K562 (cell line): ENCODE measurements around the gene HOXA13. TPM values are rescaled to one million over a fixed set of nuclear protein-coding genes. Genes with fewer than 3 reads are reported as not detected.

Experiments
- ASH1L ChIP-seq: fragments of 450-650 bp; IDR thresholded peaks from 2 replicates; pipeline ENCODE4 v1.6.1; 2018; ENCODE audit warnings: borderline replicate concordance, mild to moderate bottlenecking, low read depth; ENCODE audit not compliant: partially characterized antibody
- CBFB ChIP-seq: sonication (generic); formaldehyde crosslinking; IDR thresholded peaks from 2 replicates; pipeline ENCODE4 v1.4.0; 2020; ENCODE audit warnings: mild to moderate bottlenecking, missing genetic modification reagents
- EP400 ChIP-seq: fragments of 450-650 bp; IDR thresholded peaks from 2 replicates; pipeline ENCODE4 v1.6.1; 2017; ENCODE audit warnings: antibody characterized with exemption, mild to moderate bottlenecking, moderate library complexity
- HDAC6 ChIP-seq: IDR thresholded peaks from 2 replicates; pipeline ENCODE4 v1.6.1; 2012; ENCODE audit warnings: low read depth, mild to moderate bottlenecking, control low read depth, inconsistent platforms, low read length, moderate library complexity
- HIVEP1 ChIP-seq: fragments of 250-450 bp; sonication (Bioruptor Pico); IDR thresholded peaks from 2 replicates; pipeline ENCODE4 v1.4.0; 2020; ENCODE audit warnings: mild to moderate bottlenecking
- ID3 ChIP-seq, 2 experiments: fragments of 250-450 bp in 1 of 2; fragments of 450-650 bp in 1 of 2; sonication (Bioruptor Pico) in 1 of 2; IDR thresholded peaks; 2 replicates each; pipeline versions ENCODE4 v1.6.1 to v1.8.0; 2016 to 2021; ENCODE audit warnings: mild to moderate bottlenecking in 2 of 2, moderate library complexity in 2 of 2, missing compliant biosample characterization in 1 of 2, missing genetic modification characterization in 1 of 2
- MEF2D ChIP-seq: conservative IDR thresholded peaks from 2 replicates; pipeline ENCODE4 v1.6.1; 2016; ENCODE audit warnings: low read depth, missing genetic modification characterization, missing compliant biosample characterization
- MXI1 ChIP-seq: IDR thresholded peaks from 2 replicates; pipeline ENCODE4 v1.6.1; 2011; ENCODE audit warnings: low read depth, mild to moderate bottlenecking, improper control_type of control experiment, low read length
- MYBL2 ChIP-seq, 2 experiments: fragments of 450-650 bp in 1 of 2; sonication (generic) in 1 of 2; formaldehyde crosslinking in 1 of 2; IDR thresholded peaks; 2 replicates each; pipeline versions ENCODE4 v1.6.1 to v1.8.1; 2017 to 2022; ENCODE audit warnings: borderline replicate concordance in 1 of 2, inconsistent platforms in 1 of 2, low read depth in 1 of 2, mild to moderate bottlenecking in 1 of 2, missing genetic modification reagents in 1 of 2, moderate library complexity in 1 of 2
- NCOR1 ChIP-seq: fragments of 450-650 bp; IDR thresholded peaks from 2 replicates; pipeline ENCODE4 v1.6.1; 2016; ENCODE audit warnings: mild to moderate bottlenecking, moderate library complexity
- NR2F6 ChIP-seq: fragments of 450-650 bp; formaldehyde crosslinking; IDR thresholded peaks from 2 replicates; pipeline ENCODE4 v1.4.0; 2020; ENCODE audit warnings: mild to moderate bottlenecking
- PHF20 ChIP-seq: fragments of 450-650 bp; IDR thresholded peaks from 2 replicates; pipeline ENCODE4 v1.6.1; 2018; ENCODE audit not compliant: partially characterized antibody
- PPARD ChIP-seq: fragments of 250-450 bp; sonication (Bioruptor Pico); IDR thresholded peaks from 2 replicates; pipeline ENCODE4 v1.8.0; 2022; ENCODE audit warnings: inconsistent platforms, mild to moderate bottlenecking, moderate library complexity
- SAP30 ChIP-seq: fragments of 200-600 bp; sonication (generic); IDR thresholded peaks from 2 replicates; pipeline ENCODE4 v1.6.1; 2012; ENCODE audit warnings: borderline replicate concordance, low read depth, mild to moderate bottlenecking, moderate library complexity, low read length, control low read depth, inconsistent platforms; ENCODE audit not compliant: insufficient read depth, poor library complexity, severe bottlenecking
- SOX6 ChIP-seq: fragments of 450-650 bp; IDR thresholded peaks from 2 replicates; pipeline ENCODE4 v1.6.1; 2014; ENCODE audit warnings: mild to moderate bottlenecking
- STAG1 ChIP-seq: sonication (generic); formaldehyde crosslinking; IDR thresholded peaks from 2 replicates; pipeline ENCODE4 v1.5.0; 2020; ENCODE audit warnings: missing genetic modification reagents, borderline replicate concordance
- TBL1XR1 ChIP-seq, 2 experiments: IDR thresholded peaks; 2 replicates each; pipeline ENCODE4 v1.6.1; 2012; ENCODE audit warnings: improper control_type of control experiment in 2 of 2, low read length in 2 of 2, mild to moderate bottlenecking in 1 of 2
- ZNF408 ChIP-seq: fragments of 250-450 bp; sonication (Bioruptor Pico); IDR thresholded peaks from 2 replicates; pipeline ENCODE4 v1.4.0; 2020; ENCODE audit warnings: low read depth, mild to moderate bottlenecking, moderate library complexity
- ZNF518B ChIP-seq: fragments of 250-450 bp; sonication (Bioruptor Pico); IDR thresholded peaks from 2 replicates; pipeline ENCODE4 v1.5.0; 2021; ENCODE audit warnings: mild to moderate bottlenecking, moderate library complexity
- polyA plus RNA-seq, 8 experiments: library from polyadenylated mRNA; depleted of rRNA in 4 of 8; stranded (reverse) in 5 of 8; unstranded in 3 of 8; fragments of >200 nt; fragmentation: Nextera tagmentation in 2 of 8; fragmentation: Illumina TruSeq in 1 of 8; extraction: Ambion mirVana in 2 of 8; extraction: Trizol in 1 of 8; gene quantifications; 2 replicates each; pipeline versions ENCODE4 v1.2.1 to v1.2.3, GENCODE V29; 2011 to 2014; ENCODE audit warnings: inconsistent platforms in 1 of 8, missing spikeins in 1 of 8
- total RNA-seq, 7 experiments: library from RNA; depleted of rRNA in 6 of 7; stranded (reverse); fragments of >200 nt in 6 of 7; fragmentation: Illumina TruSeq in 2 of 7; extraction: Trizol in 2 of 7; gene quantifications; 2 replicates each; pipeline versions ENCODE4 v1.2.1 to v1.2.3, GENCODE V29; 2011 to 2021; ENCODE audit warnings: low replicate concordance in 1 of 7
- TF ChIP-seq, protein P1 (sequence below), 2 experiments: IDR thresholded peaks; 2 replicates each; pipeline ENCODE4 v1.6.1; 2012; ENCODE audit warnings: improper control_type of control experiment in 2 of 2, low read depth in 2 of 2, low read length in 2 of 2, borderline replicate concordance in 1 of 2

Gene HOXA13
- total and polyA plus RNA-seq, 9 of the 15 experiments (the other 6 are each of a cell fraction or from before 2014, with no cell fraction given): not detected

- TF ChIP-seq, protein P1, sequence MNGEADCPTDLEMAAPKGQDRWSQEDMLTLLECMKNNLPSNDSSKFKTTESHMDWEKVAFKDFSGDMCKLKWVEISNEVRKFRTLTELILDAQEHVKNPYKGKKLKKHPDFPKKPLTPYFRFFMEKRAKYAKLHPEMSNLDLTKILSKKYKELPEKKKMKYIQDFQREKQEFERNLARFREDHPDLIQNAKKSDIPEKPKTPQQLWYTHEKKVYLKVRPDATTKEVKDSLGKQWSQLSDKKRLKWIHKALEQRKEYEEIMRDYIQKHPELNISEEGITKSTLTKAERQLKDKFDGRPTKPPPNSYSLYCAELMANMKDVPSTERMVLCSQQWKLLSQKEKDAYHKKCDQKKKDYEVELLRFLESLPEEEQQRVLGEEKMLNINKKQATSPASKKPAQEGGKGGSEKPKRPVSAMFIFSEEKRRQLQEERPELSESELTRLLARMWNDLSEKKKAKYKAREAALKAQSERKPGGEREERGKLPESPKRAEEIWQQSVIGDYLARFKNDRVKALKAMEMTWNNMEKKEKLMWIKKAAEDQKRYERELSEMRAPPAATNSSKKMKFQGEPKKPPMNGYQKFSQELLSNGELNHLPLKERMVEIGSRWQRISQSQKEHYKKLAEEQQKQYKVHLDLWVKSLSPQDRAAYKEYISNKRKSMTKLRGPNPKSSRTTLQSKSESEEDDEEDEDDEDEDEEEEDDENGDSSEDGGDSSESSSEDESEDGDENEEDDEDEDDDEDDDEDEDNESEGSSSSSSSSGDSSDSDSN (IDR thresholded peaks at IDR 0.05; ENCODE audit: borderline replicate concordance in 1 of 2, low read depth in 2 of 2, low read length in 2 of 2): no peak
- no peak for TF ChIP-seq TBL1XR1 (IDR thresholded peaks at IDR 0.05; ENCODE audit: low read length in 2 of 2)
- no peak for TF ChIP-seq MXI1
- no peak for TF ChIP-seq EP400
- no peak for TF ChIP-seq HIVEP1 (CRISPR knock-in tag)
- TF ChIP-seq ZNF518B: no peak
- TF ChIP-seq ASH1L: no peak
- no peak for TF ChIP-seq CBFB (CRISPR knock-in tag)
- peak; percentile 80 for TF ChIP-seq STAG1 (CRISPR knock-in tag)
- TF ChIP-seq MYBL2 (IDR thresholded peaks at IDR 0.05; ENCODE audit: low read depth): no peak
- no peak for TF ChIP-seq MYBL2 (CRISPR knock-in tag; IDR thresholded peaks at IDR 0.05; ENCODE audit: borderline replicate concordance)
- no peak for TF ChIP-seq ID3 (CRISPR knock-in tag; IDR thresholded peaks at IDR 0.05)
- no peak for TF ChIP-seq ID3 (tag; IDR thresholded peaks at IDR 0.05)
- no peak for TF ChIP-seq PHF20
- TF ChIP-seq HDAC6: no peak
- no peak for TF ChIP-seq NCOR1
- TF ChIP-seq NR2F6 (CRISPR knock-in tag): no peak
- no peak for TF ChIP-seq SOX6
- no peak for TF ChIP-seq SAP30
- no peak for TF ChIP-seq PPARD (CRISPR knock-in tag)
- no peak for TF ChIP-seq ZNF408
- TF ChIP-seq MEF2D (tag): no peak
Observed at GRCh38 chr7:27160546-27161213, 39.2 kb downstream of the HOXA13 start (continued).
